ENCODE measurements around the gene CRELD2.

Gene CRELD2

GRCh38 chr22:49877642-49878041, 40.8 kb upstream of the CRELD2 start:
- Histone ChIP-seq H3F3A (ENCODE audit: insufficient read depth) (no peaks in the 10 kb centered on the region), H3K27me3 (ENCODE audit: low read length) (no peaks in the 10 kb centered on the region), H3K36me3 (ENCODE audit: low read length) (no peaks in the 10 kb centered on the region), H3K4me3 (ENCODE audit: insufficient read depth, low read length, poor library complexity, severe bottlenecking) (no peak overlapping the region), H2AFZ (ENCODE audit: low read depth, low read length, severe bottlenecking) (no peak overlapping the region), H3K9me3 (ENCODE audit: insufficient read depth, low read length) (no peaks in the 10 kb centered on the region), H3K79me2 (ENCODE audit: insufficient read depth, low read length) (peaks cover 90% of the 10 kb centered on the region), H3K9me2 (replicated peaks; ENCODE audit: insufficient read depth, low read length) (no peaks in the 10 kb centered on the region), H3K27ac (ENCODE audit: low read depth, low read length) (no peak overlapping the region), H3K9ac (ENCODE audit: low read length) (no peak overlapping the region), H4K20me1 (ENCODE audit: low read depth, low read length) (peaks cover 3% of the 10 kb centered on the region; the same call in 1 of the 2 replicates), H3K4me2 (ENCODE audit: low read depth, low read length, poor library complexity, severe bottlenecking) (no peak overlapping the region)
- TF ChIP-seq CTCF (IDR thresholded peaks at IDR 0.05; ENCODE audit: insufficient read depth, low read length, poor library complexity, severe bottlenecking) (no peak), EZH2phosphoT487 (conservative IDR thresholded peaks at IDR 0.05; ENCODE audit: low read length) (no peak)

- H3K27ac ChIP-seq (ENCODE audit: low read depth, low read length) = no peak overlapping the region
- TF ChIP-seq EZH2phosphoT487 (conservative IDR thresholded peaks at IDR 0.05; ENCODE audit: low read length) (no peak), CTCF (IDR thresholded peaks at IDR 0.05; ENCODE audit: insufficient read depth, low read length, poor library complexity, severe bottlenecking) (no peak)
- no peak overlapping the region for H3K4me3 ChIP-seq (ENCODE audit: insufficient read depth, low read length, poor library complexity, severe bottlenecking)
- H3K9me3 ChIP-seq (ENCODE audit: insufficient read depth, low read length) = no peaks in the 10 kb centered on the region
- H3K79me2 ChIP-seq (ENCODE audit: insufficient read depth, low read length) = peaks cover 90% of the 10 kb centered on the region
- no peak overlapping the region for H2AFZ ChIP-seq (ENCODE audit: low read depth, low read length, severe bottlenecking)
- no peaks in the 10 kb centered on the region for H3K9me2 ChIP-seq (replicated peaks; ENCODE audit: insufficient read depth, low read length)
- no peak overlapping the region for H3K4me2 ChIP-seq (ENCODE audit: low read depth, low read length, poor library complexity, severe bottlenecking)
- peaks cover 3% of the 10 kb centered on the region; the same call in 1 of the 2 replicates for H4K20me1 ChIP-seq (ENCODE audit: low read depth, low read length)
- H3K36me3 ChIP-seq (ENCODE audit: low read length) = no peaks in the 10 kb centered on the region
- H3K9ac ChIP-seq (ENCODE audit: low read length) = no peak overlapping the region
- no peaks in the 10 kb centered on the region for H3K27me3 ChIP-seq (ENCODE audit: low read length)
- no peaks in the 10 kb centered on the region for H3F3A ChIP-seq (ENCODE audit: insufficient read depth)
These were observed 40.2 kb upstream of the CRELD2 start for GRCh38 chr22:49878206-49878605.

GRCh38 chr22:49879871-49880270, 38.6 kb upstream of the CRELD2 start:
- Histone ChIP-seq H3K27me3 (ENCODE audit: low read length) (no peaks in the 10 kb centered on the region), H3K4me3 (ENCODE audit: insufficient read depth, low read length, poor library complexity, severe bottlenecking) (no peak overlapping the region), H3K79me2 (ENCODE audit: insufficient read depth, low read length) (peaks cover 81% of the 10 kb centered on the region), H3K9ac (ENCODE audit: low read length) (no peak overlapping the region), H3K4me2 (ENCODE audit: low read depth, low read length, poor library complexity, severe bottlenecking) (no peak overlapping the region), H3K9me2 (replicated peaks; ENCODE audit: insufficient read depth, low read length) (no peaks in the 10 kb centered on the region), H3K36me3 (ENCODE audit: low read length) (no peaks in the 10 kb centered on the region), H3K9me3 (ENCODE audit: insufficient read depth, low read length) (no peaks in the 10 kb centered on the region), H3K27ac (ENCODE audit: low read depth, low read length) (no peak overlapping the region), H4K20me1 (ENCODE audit: low read depth, low read length) (peaks cover 3% of the 10 kb centered on the region; the same call in 1 of the 2 replicates), H3F3A (ENCODE audit: insufficient read depth) (no peaks in the 10 kb centered on the region), H2AFZ (ENCODE audit: low read depth, low read length, severe bottlenecking) (no peak overlapping the region)
- TF ChIP-seq EZH2phosphoT487 (conservative IDR thresholded peaks at IDR 0.05; ENCODE audit: low read length) (no peak), CTCF (IDR thresholded peaks at IDR 0.05; ENCODE audit: insufficient read depth, low read length, poor library complexity, severe bottlenecking) (no peak)

All from SU-DHL-6 (cell line).